Stomach smooth muscle (tissue), 2 donors: ENCODE data around the gene PDE8A.

Experiments used
- H3K27ac ChIP-seq: one replicate; pipeline ENCODE4 v1.7.0; 2013; ENCODE audit warnings: mild to moderate bottlenecking, low read length, inconsistent platforms
- H3K27me3 ChIP-seq, 2 donors: one replicate each; pipeline ENCODE4 v1.7.0; 2013; ENCODE audit warnings: low read length in 2 of 2; ENCODE audit not compliant: insufficient read depth in 2 of 2, control insufficient read depth in 1 of 2
- H3K36me3 ChIP-seq, 2 donors: one replicate each; pipeline ENCODE4 v1.7.0; 2013; ENCODE audit warnings: low read length in 2 of 2; ENCODE audit not compliant: control insufficient read depth in 2 of 2, insufficient read depth in 2 of 2
- H3K4me1 ChIP-seq: one replicate; pipeline ENCODE4 v1.7.0; 2013; ENCODE audit warnings: low read length; ENCODE audit not compliant: control insufficient read depth, insufficient read depth
- H3K4me3 ChIP-seq, 2 donors: one replicate each; pipeline ENCODE4 v1.7.0; 2013; ENCODE audit warnings: low read length in 2 of 2
- H3K9ac ChIP-seq, 2 donors: one replicate each; pipeline ENCODE4 v1.7.0; 2013; ENCODE audit warnings: low read length in 2 of 2, mild to moderate bottlenecking in 1 of 2
- H3K9me3 ChIP-seq, 2 donors: one replicate each; pipeline ENCODE4 v1.7.0; 2013; ENCODE audit warnings: low read length in 2 of 2; ENCODE audit not compliant: control insufficient read depth in 2 of 2
- donor health status: healthy.
- donor health status: Pancreatic carcinoma.

Gene PDE8A

GRCh38 chr15:85128621-85129020 lies 147.0 kb downstream of the PDE8A start:
- Histone ChIP-seq H3K27me3 (no peaks in the 10 kb centered on the region), H3K4me3 (no peak overlapping the region), H3K36me3 (peaks cover 35 to 36% of the 10 kb centered on the region in 2 donors), H3K9me3 (no peaks in the 10 kb centered on the region), H3K9ac (no peak overlapping the region), H3K4me1 (no peaks in the 10 kb centered on the region), H3K27ac (no peak overlapping the region)

- Histone ChIP-seq H3K27me3 (no peaks in the 10 kb centered on the region), H3K4me1 (no peaks in the 10 kb centered on the region), H3K9me3 (no peaks in the 10 kb centered on the region), H3K27ac (no peak overlapping the region), H3K36me3 (peaks cover 26 to 42% of the 10 kb centered on the region in 2 donors), H3K4me3 (no peak overlapping the region), H3K9ac (no peak overlapping the region)
These were observed 148.2 kb downstream of the PDE8A start for GRCh38 chr15:85129881-85130280.

GRCh38 chr15:85131915-85132314 lies 150.3 kb downstream of the PDE8A start:
- H3K9me3 ChIP-seq: no peaks in the 10 kb centered on the region
- H3K36me3 ChIP-seq: peaks cover 21 to 35% of the 10 kb centered on the region in 2 donors
- H3K27me3 ChIP-seq: no peaks in the 10 kb centered on the region
- no peak overlapping the region for H3K4me3 ChIP-seq
- no peak overlapping the region for H3K27ac ChIP-seq
- H3K4me1 ChIP-seq: peaks cover 8% of the 10 kb centered on the region
- no peak overlapping the region for H3K9ac ChIP-seq

- no peak overlapping the region for H3K27ac ChIP-seq
- H3K9me3 ChIP-seq: no peaks in the 10 kb centered on the region
- H3K4me1 ChIP-seq: peaks cover 19% of the 10 kb centered on the region
- H3K9ac ChIP-seq: no peak overlapping the region
- H3K27me3 ChIP-seq: no peaks in the 10 kb centered on the region
- H3K36me3 ChIP-seq: peaks cover 14 to 37% of the 10 kb centered on the region in 2 donors
- no peak overlapping the region for H3K4me3 ChIP-seq
These were observed 152.1 kb downstream of the PDE8A start for GRCh38 chr15:85133709-85134108.

- peaks cover 9 to 32% of the 10 kb centered on the region in 2 donors for H3K36me3 ChIP-seq
- no peaks in the 10 kb centered on the region for H3K9me3 ChIP-seq
- peak overlapping the region in 1 of 2 donors; percentile 1 for H3K4me3 ChIP-seq
- peak overlapping the region; percentile 53 for H3K27ac ChIP-seq
- H3K27me3 ChIP-seq: no peaks in the 10 kb centered on the region
- no peak overlapping the region for H3K9ac ChIP-seq
- peaks cover 19% of the 10 kb centered on the region for H3K4me1 ChIP-seq
These were observed 156.0 kb downstream of the PDE8A start for GRCh38 chr15:85137489-85138168.

- no peak overlapping the region for H3K9ac ChIP-seq
- H3K9me3 ChIP-seq: no peaks in the 10 kb centered on the region
- H3K4me1 ChIP-seq: peaks cover 19% of the 10 kb centered on the region
- H3K4me3 ChIP-seq: no peak overlapping the region
- peaks cover 9 to 25% of the 10 kb centered on the region in 2 donors for H3K36me3 ChIP-seq
- H3K27ac ChIP-seq: no peak overlapping the region
- no peaks in the 10 kb centered on the region for H3K27me3 ChIP-seq
These were observed 157.7 kb downstream of the PDE8A start for GRCh38 chr15:85139391-85139790.

- Histone ChIP-seq H3K9me3 (no peaks in the 10 kb centered on the region), H3K9ac (no peak overlapping the region), H3K4me3 (no peak overlapping the region), H3K36me3 (peaks cover 7 to 15% of the 10 kb centered on the region in 2 donors), H3K27ac (no peak overlapping the region), H3K4me1 (peaks cover 13% of the 10 kb centered on the region), H3K27me3 (no peaks in the 10 kb centered on the region)
These were observed 160.1 kb downstream of the PDE8A start for GRCh38 chr15:85141726-85142125.

GRCh38 chr15:85142312-85142711 lies 160.7 kb downstream of the PDE8A start:
- no peak overlapping the region for H3K4me3 ChIP-seq
- no peaks in the 10 kb centered on the region for H3K27me3 ChIP-seq
- H3K27ac ChIP-seq: no peak overlapping the region
- no peaks in the 10 kb centered on the region for H3K9me3 ChIP-seq
- peaks cover 7% of the 10 kb centered on the region for H3K4me1 ChIP-seq
- no peak overlapping the region for H3K9ac ChIP-seq
- peaks cover 7 to 13% of the 10 kb centered on the region in 2 donors for H3K36me3 ChIP-seq

GRCh38 chr15:85149465-85150129 lies 167.9 kb downstream of the PDE8A start:
- no peaks in the 10 kb centered on the region for H3K36me3 ChIP-seq
- H3K27ac ChIP-seq: no peak overlapping the region
- no peak overlapping the region for H3K9ac ChIP-seq
- H3K4me3 ChIP-seq: no peak overlapping the region
- no peaks in the 10 kb centered on the region for H3K9me3 ChIP-seq
- no peaks in the 10 kb centered on the region for H3K4me1 ChIP-seq
- H3K27me3 ChIP-seq: no peaks in the 10 kb centered on the region

GRCh38 chr15:85150130-85150480 lies 168.4 kb downstream of the PDE8A start:
- Histone ChIP-seq H3K36me3 (no peaks in the 10 kb centered on the region), H3K27ac (no peak overlapping the region), H3K4me3 (no peak overlapping the region), H3K4me1 (no peaks in the 10 kb centered on the region), H3K9me3 (no peaks in the 10 kb centered on the region), H3K27me3 (no peaks in the 10 kb centered on the region), H3K9ac (no peak overlapping the region)

GRCh38 chr15:85151145-85151544 lies 169.5 kb downstream of the PDE8A start:
- no peak overlapping the region for H3K4me3 ChIP-seq
- no peaks in the 10 kb centered on the region for H3K9me3 ChIP-seq
- no peaks in the 10 kb centered on the region for H3K4me1 ChIP-seq
- H3K36me3 ChIP-seq: no peaks in the 10 kb centered on the region
- H3K9ac ChIP-seq: no peak overlapping the region
- H3K27ac ChIP-seq: no peak overlapping the region
- H3K27me3 ChIP-seq: no peaks in the 10 kb centered on the region
